T-helper 2 cell (primary cell): ENCODE results near the gene RBMY1E.
"Not testable (repeated sequence)": the region's sequence is repeated elsewhere in the genome, so short reads cannot be mapped to it uniquely, and the experiment has no call there.

Experiments
- DNase-seq, 5 experiments: peaks; one replicate each; pipeline versions ENCODE4 v3.0.0 to v3.0.0-alpha.2; 2012 to 2022
- total RNA-seq, 2 donors: gene quantifications; one replicate each; lab custom pipeline; 2026; lab: John Stamatoyannopoulos, UW

The RBMY1E gene
- 0 reads per million in 2 donors for total RNA-seq

DNA sequence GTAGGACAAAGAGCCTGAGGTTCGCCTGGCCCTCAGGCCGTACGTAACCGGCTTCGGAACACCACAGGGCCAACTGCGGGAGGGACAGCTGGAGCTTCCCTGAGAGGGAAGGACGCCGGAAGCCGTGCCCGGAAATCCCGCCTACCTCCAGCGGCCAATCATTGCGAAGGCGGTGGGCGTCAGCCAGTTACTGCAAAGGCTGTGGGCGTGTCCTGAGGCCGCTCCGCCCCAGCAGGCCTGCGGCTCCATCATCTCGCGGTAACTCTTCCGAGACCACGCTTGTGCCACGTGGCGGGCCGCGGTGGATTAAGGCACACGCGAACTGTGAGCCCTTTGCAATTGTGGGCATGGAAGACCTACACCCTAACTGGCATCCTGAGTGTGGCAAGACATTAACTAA is at the start of gene RBMY1E:
RBMY1E (minus strand) TSS at position 101 of the 400 bp plus-strand sequence. CDS start 1,978 bp downstream, outside the sequence.
- not testable (repeated sequence) for DNase-seq

DNA sequence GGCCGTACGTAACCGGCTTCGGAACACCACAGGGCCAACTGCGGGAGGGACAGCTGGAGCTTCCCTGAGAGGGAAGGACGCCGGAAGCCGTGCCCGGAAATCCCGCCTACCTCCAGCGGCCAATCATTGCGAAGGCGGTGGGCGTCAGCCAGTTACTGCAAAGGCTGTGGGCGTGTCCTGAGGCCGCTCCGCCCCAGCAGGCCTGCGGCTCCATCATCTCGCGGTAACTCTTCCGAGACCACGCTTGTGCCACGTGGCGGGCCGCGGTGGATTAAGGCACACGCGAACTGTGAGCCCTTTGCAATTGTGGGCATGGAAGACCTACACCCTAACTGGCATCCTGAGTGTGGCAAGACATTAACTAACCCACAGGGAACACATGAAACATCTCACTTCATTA is 23.4 kb downstream of the RBMY1E start, which contains the start of gene RBMY1D:
RBMY1D (minus strand) TSS at position 101 of the 400 bp plus-strand sequence. CDS start 2,013 bp downstream, outside the sequence.
- not testable (repeated sequence) for DNase-seq

DNA sequence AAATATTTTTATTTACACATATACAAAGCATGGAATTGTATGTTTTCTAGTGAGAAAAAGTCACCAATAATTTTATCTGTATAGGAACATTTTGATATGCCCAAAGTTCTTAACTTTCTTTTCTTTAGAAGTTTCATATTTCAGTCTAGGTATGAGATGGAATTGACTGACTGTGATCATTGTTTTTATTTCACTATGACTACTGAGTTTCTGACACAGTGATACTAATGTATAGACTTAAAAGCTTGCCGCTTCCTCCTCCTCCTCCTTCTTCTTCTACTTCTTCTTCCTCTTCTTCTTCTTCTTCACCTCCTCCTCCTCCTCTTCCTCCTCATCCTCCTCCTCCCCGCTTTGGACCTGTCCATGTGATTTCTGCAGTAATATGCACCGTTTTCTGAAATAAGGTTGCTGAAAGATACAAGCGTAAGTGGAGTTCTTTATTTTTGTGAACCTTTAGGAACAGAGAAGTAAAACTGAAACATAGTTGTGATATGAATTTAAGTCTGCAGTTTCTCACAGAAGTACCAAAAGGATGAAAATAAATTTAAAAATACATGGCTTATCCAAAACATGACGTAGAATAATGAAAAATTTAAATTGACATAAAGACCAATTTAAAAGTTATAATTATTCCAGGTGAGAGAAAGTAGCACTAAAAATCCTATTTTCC is 48.3 kb downstream of the RBMY1E start:
- DNase-seq, result not testable (repeated sequence)
